DLD1 (cell line): ENCODE results near the gene MFAP4.

ENCODE experiments used
- in situ Hi-C: cut with HindIII; loops from 2 replicates; pipeline ENCODE4 v1.10.0; 2017; ENCODE audit warnings: low sequenced_read_pairs

The MFAP4 gene

GRCh38 chr17:19372439-19372838 lies 14.6 kb downstream of the MFAP4 start:
- in situ Hi-C loops: loop anchor here (25.0 kb wide), 1 partner anchor 415 kb away; no protein-coding TSS in a partner anchor

DNA sequence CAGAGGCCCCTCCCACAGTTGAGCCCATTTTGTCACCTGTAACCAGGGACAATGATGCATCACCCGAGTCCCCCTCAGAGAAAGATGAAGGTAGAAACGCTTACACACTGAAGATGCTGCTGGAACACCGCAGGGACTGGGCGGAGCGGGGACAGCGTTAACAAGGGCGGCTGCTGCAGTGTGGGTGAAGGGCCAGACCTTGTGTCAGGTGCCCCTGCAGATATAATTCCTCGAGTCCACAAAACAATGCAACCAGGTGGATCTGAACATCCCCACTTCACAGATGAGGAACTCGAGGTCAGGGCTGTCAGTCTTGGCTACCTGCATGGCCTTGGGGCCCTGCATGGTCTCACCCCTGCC lies 15.0 kb downstream of the MFAP4 start:
- in situ Hi-C loops: loop anchor here (25.0 kb wide), 1 partner anchor 415 kb away; no protein-coding TSS in a partner anchor

DNA sequence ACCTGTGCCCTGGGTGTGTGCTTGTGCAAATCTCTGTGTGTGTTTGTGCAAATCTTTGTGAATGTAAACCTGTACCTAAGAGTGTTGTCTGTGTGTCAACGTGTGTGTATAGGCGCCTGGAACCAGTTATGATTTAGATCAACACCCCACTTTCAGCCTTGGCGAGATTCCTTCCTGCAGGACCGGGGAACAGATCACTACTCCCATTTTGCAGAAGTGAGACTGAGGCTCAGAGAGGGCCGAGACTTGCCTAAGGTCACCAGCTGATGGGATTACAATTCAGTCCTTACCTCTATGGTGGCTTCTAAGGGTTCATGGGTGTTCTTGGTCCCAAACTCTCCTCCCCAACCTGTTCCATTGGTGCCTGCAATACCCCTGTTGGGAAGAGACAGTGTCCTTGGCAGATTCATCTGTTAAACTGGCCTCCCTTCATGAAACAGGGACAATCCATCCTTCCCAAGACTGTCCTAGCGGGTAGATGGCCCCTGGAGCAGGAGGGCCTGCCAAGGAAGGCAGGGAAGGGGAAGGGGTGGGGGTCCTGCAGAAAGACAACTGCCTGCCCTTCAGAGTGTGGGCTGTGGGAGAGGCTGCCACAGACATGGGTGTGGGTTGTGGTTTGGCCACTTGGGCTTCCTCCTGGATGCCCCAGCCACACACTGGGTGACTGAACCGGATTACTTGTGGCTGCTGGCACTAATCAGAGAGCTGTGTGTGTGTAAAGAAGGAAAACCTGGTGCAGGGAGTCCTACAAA lies 15.6 kb downstream of the MFAP4 start:
- in situ Hi-C loops: loop anchor here (25.0 kb wide), 1 partner anchor 416 kb away; no protein-coding TSS in a partner anchor

GRCh38 chr17:19370493-19370960 lies 16.5 kb downstream of the MFAP4 start:
- in situ Hi-C loops: loop anchor here (25.0 kb wide), 1 partner anchor 417 kb away; no protein-coding TSS in a partner anchor

GRCh38 chr17:19369846-19370492 lies 17.0 kb downstream of the MFAP4 start:
- in situ Hi-C loops: loop anchor here (25.0 kb wide), 1 partner anchor 417 kb away; no protein-coding TSS in a partner anchor

- in situ Hi-C loops: loop anchor here (25.0 kb wide), 1 partner anchor 418 kb away; no protein-coding TSS in a partner anchor
Observed at GRCh38 chr17:19369107-19369778, 17.7 kb downstream of the MFAP4 start.

- in situ Hi-C loops: loop anchor here (25.0 kb wide), 1 partner anchor 419 kb away; no protein-coding TSS in a partner anchor
Observed at GRCh38 chr17:19368229-19368628, 18.8 kb downstream of the MFAP4 start.

DNA sequence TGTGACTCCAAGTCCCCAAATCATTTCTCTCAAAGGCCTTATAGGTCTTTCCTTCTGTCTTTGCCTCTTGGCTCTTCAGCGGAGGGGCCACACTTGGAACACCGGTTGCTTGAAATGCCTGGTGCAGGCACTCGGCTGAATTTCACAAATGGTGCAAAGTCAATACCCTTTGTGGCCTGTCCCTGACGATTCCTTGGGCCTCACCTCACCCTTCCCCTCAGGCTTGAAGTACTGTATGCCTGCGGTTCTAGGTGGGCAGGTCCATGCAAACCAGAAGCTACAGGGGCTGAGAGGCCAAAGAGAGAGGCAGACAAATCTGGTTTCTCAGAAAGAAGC lies 20.4 kb downstream of the MFAP4 start:
- in situ Hi-C loops: loop anchor here (25.0 kb wide), 1 partner anchor 421 kb away; no protein-coding TSS in a partner anchor

DNA sequence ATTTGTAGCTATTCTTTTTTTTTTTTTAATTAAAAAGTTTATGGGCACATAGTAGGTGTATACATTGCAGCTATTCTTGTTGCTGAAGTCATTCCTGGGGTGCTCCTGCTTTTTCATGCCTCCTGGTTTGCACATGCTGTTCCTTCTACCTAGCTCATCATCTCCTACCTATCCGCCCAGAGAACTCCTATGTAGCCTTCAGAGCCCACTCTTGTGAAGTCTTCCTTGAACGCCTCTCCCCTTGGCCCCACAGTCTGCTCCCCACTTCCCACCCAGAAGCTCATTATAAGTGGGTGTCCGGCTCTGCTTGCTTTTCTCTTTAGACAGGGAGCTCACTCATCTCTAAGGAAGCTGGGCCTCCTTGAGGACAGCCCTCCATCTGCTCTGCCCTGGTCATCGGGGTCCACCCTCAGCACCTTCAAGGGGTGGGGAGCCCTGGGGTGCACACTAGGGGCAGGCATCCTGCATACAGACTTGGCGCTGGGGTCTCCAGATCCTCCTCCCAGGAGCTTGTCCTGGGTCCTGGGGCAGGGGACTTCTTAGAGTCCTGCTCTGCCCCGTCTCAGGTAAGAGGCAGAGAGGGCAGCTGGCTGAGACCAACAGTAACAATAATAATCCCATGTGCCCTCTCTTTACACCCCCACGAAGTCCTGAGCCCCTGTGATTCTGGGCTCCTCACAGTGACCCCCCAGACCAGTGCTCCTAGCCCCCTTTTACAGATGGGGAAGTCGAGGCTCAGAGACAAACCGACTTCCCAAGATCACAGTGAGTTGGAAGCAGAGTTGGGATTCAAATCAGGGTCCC lies 21.0 kb downstream of the MFAP4 start:
- in situ Hi-C loops: loop anchor here (25.0 kb wide), 1 partner anchor 421 kb away; no protein-coding TSS in a partner anchor

DNA sequence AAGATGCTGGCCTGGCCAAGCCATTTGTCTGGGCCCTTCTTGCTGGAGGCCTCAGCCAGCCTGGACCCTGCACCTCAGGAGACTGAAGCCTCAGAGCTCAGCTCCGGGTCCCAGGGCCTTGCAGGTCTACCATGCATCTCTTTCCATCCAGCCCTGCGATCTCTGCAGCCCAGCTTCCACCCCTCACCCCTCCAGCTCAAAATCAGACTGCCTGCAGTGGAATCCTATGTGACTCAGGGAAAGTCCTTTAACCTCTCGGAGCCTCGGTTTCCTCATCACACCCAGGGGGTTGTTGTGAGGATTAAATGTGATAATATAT lies 21.5 kb downstream of the MFAP4 start:
- in situ Hi-C loops: loop anchor here (25.0 kb wide), 1 partner anchor 422 kb away; no protein-coding TSS in a partner anchor

GRCh38 chr17:19364699-19365498 lies 22.1 kb downstream of the MFAP4 start:
- in situ Hi-C loops: loop anchor here (5.0 to 25.0 kb wide), 2 partner anchors 92 to 422 kb away; no protein-coding TSS in a partner anchor

- in situ Hi-C loops: loop anchor here (5.0 to 25.0 kb wide), 2 partner anchors 94 to 424 kb away; no protein-coding TSS in a partner anchor
Observed at GRCh38 chr17:19363460-19364035, 23.4 kb downstream of the MFAP4 start.

GRCh38 chr17:19363114-19363438 lies 23.9 kb downstream of the MFAP4 start:
- in situ Hi-C loops: loop anchor here (5.0 to 25.0 kb wide), 2 partner anchors 94 to 424 kb away; no protein-coding TSS in a partner anchor

DNA sequence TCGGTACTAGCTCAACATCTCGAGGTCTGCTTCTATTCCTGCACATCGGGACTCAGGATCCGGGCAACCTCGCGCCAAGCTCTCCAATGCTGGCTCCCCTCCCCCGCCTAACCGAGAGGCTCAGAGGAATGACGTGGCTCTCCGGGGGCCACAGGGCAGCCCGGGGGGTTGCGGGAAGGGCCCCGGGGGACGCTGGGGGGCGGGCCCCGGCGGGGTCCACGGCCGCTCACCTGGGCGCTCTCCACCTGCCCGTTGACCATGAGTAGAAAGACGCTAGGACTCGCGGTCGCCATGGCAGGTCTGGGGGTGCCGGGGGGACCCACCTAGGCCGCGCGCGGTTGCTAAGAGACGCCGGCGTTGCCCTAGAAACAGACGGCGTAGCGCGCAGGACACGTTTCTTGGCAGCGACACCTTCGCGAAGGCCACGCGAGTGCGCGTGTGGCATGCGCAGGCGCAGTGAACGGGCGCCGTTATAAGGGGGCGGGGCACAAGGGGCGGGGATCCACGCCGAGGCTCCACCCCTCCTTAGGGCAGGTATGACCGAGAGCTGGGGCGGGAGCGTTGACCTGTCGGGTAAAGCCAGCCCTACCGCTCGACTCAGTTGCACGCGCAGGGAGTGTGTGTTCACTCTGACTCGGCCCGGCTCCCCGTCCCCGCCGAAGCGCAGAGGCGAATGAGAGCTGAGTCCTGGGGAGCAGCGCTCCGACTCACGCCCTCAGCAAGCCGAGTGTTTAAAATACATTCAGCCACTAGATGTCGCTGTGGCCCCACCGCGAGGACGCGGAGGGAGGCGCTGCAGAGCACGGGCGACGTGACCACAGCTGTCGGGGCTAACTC lies 24.5 kb downstream of the MFAP4 start, which contains the start of gene B9D1:
TSS of gene B9D1 (minus strand) at position 447 of the 837 bp plus-strand sequence. CDS start at position 293, 154 bp downstream.
- in situ Hi-C loops: loop anchor here (5.0 to 25.0 kb wide), 2 partner anchors 95 to 425 kb away; no protein-coding TSS in a partner anchor

- in situ Hi-C loops: loop anchor here (5.0 to 25.0 kb wide), 2 partner anchors 95 to 425 kb away; no protein-coding TSS in a partner anchor
Observed at GRCh38 chr17:19361944-19362276, 25.1 kb downstream of the MFAP4 start.

DNA sequence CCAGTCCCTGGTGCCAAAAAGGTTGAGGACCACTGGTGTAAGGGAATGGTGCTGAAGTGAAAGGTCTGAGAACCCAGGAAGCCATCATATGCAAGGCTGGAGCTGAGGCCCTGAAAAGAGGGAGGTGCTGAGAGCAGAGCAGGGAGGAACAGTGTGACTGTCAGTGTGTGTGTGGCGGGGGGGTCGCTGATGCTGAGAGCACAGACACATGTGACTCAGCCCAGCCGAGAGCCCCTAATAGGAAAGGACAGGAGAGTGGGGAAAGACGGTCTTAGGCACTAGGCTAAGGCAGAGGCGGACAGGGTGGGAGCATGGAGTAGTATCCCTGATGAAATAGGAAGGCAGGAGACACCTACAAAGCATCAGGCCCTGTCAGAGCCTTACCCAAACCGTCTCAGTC lies 25.7 kb downstream of the MFAP4 start:
- in situ Hi-C loops: loop anchor here (5.0 to 25.0 kb wide), 2 partner anchors 96 to 426 kb away; no protein-coding TSS in a partner anchor

- in situ Hi-C loops: loop anchor here (5.0 to 25.0 kb wide), 2 partner anchors 97 to 427 kb away; no protein-coding TSS in a partner anchor
Observed at GRCh38 chr17:19360772-19361171, 26.2 kb downstream of the MFAP4 start.

- in situ Hi-C loops: loop anchor here (5.0 to 25.0 kb wide), 2 partner anchors 97 to 427 kb away; no protein-coding TSS in a partner anchor
Observed at GRCh38 chr17:19359856-19360255, 27.1 kb downstream of the MFAP4 start.
